Fibroblast of lung (primary cell): ENCODE measurements around the gene RABGAP1. TPM values are rescaled to one million over a fixed set of nuclear protein-coding genes. Genes with fewer than 3 reads are reported as not detected.

Source experiments
- DNase-seq, 2 donors: peaks; one replicate each; pipeline versions ENCODE4 v3.0.0 to v3.0.0-alpha.2; 2010; ENCODE audit warnings: low read depth in 2 of 2
- H2AFZ ChIP-seq: 2 replicates; pipeline ENCODE4 v1.5.1; 2012; ENCODE audit warnings: low read length, control low read depth, inconsistent platforms
- H3K27ac ChIP-seq: 2 replicates; pipeline ENCODE4 v1.5.1; 2011; ENCODE audit warnings: low read length, control low read depth; ENCODE audit not compliant: insufficient read depth
- H3K27me3 ChIP-seq: 2 replicates; pipeline ENCODE4 v1.5.1; 2011; ENCODE audit warnings: mild to moderate bottlenecking, low read length; ENCODE audit not compliant: control insufficient read depth, insufficient read depth
- H3K36me3 ChIP-seq: 2 replicates; pipeline ENCODE4 v1.5.1; 2011; ENCODE audit warnings: low read length; ENCODE audit not compliant: control insufficient read depth, insufficient read depth
- H3K4me1 ChIP-seq: 2 replicates; pipeline ENCODE4 v1.5.1; 2011; ENCODE audit warnings: low read length; ENCODE audit not compliant: control insufficient read depth, insufficient read depth; ENCODE audit errors: extremely low read depth
- H3K4me2 ChIP-seq: 2 replicates; pipeline ENCODE4 v1.5.1; 2011; ENCODE audit warnings: low read length, control low read depth; ENCODE audit not compliant: insufficient read depth; ENCODE audit errors: extremely low read depth
- H3K4me3 ChIP-seq, 4 experiments: fragments of 200-600 bp in 1 of 4; sonication (generic) in 1 of 4; replicated peaks in 1 of 4; 2 replicates each; pipeline ENCODE4 v1.5.1; 2011 to 2016; ENCODE audit warnings: low read length in 4 of 4, low read depth in 3 of 4, mild to moderate bottlenecking in 3 of 4, control low read depth in 2 of 4, inconsistent platforms in 1 of 4, mixed read lengths in 1 of 4; ENCODE audit not compliant: insufficient read depth in 1 of 4; ENCODE audit errors: control extremely low read depth in 1 of 4
- H3K79me2 ChIP-seq: 2 replicates; pipeline ENCODE4 v1.5.1; 2012; ENCODE audit warnings: mild to moderate bottlenecking, low read length, inconsistent platforms; ENCODE audit not compliant: control insufficient read depth, insufficient read depth
- H3K9ac ChIP-seq: 2 replicates; pipeline ENCODE4 v1.5.1; 2011; ENCODE audit warnings: mild to moderate bottlenecking, low read length, control low read depth; ENCODE audit not compliant: insufficient read depth
- H3K9me3 ChIP-seq: 2 replicates; pipeline ENCODE4 v1.5.1; 2012; ENCODE audit warnings: low read depth, low read length; ENCODE audit not compliant: control insufficient read depth, insufficient read depth
- H4K20me1 ChIP-seq: 2 replicates; pipeline ENCODE4 v1.5.1; 2011; ENCODE audit warnings: low read length; ENCODE audit not compliant: control insufficient read depth, insufficient read depth; ENCODE audit errors: extremely low read depth
- CTCF ChIP-seq, 2 donors: IDR thresholded peaks in 1 of 2; conservative IDR thresholded peaks in 1 of 2; 1 replicate in 1 of 2; 2 replicates in 1 of 2; pipeline ENCODE4 v1.5.1; 2011 to 2012; ENCODE audit warnings: low read length in 2 of 2, control low read depth in 1 of 2, inconsistent platforms in 1 of 2, low read depth in 1 of 2, mild to moderate bottlenecking in 1 of 2
- EZH2 ChIP-seq: IDR thresholded peaks from 2 replicates; pipeline ENCODE4 v1.5.1; 2012; ENCODE audit warnings: low read length, control low read depth, mild to moderate bottlenecking; ENCODE audit errors: missing control alignments
- polyA plus RNA-seq, 2 donors: library from polyadenylated mRNA; depleted of rRNA in 1 of 2; stranded (reverse) in 1 of 2; unstranded in 1 of 2; fragments of >200 nt; gene quantifications; 2 replicates each; pipeline ENCODE4 v1.2.1, GENCODE V29; 2011 to 2012; ENCODE audit warnings: missing spikeins in 1 of 2
- total RNA-seq: library from RNA; depleted of rRNA; stranded (reverse); fragments of >200 nt; gene quantifications from 2 replicates; pipeline ENCODE4 v1.2.1, GENCODE V29; 2014

The RABGAP1 gene
- total and polyA plus RNA-seq, 2 donors (not counting 1 experiment from before 2014, with no cell fraction given) = 47.6 to 58.6 TPM

- Histone ChIP-seq H3K79me2 (no peaks in the 10 kb centered on the region), H3K27me3 (no peaks in the 10 kb centered on the region), H3K36me3 (peaks cover 4% of the 10 kb centered on the region), H3K9ac (no peak overlapping the region), H3K4me1 (peaks cover 11% of the 10 kb centered on the region), H3K4me3 (no peak overlapping the region), H3K4me2 (no peak overlapping the region), H2AFZ (no peak overlapping the region), H3K27ac (no peak overlapping the region), H3K9me3 (no peaks in the 10 kb centered on the region), H4K20me1 (no peaks in the 10 kb centered on the region)
- DNase-seq = no peak
- TF ChIP-seq EZH2 (no peak), CTCF (conservative IDR thresholded peaks at IDR 0.05 in 1 of 2, IDR thresholded peaks at IDR 0.05 in 1 of 2; ENCODE audit: low read depth in 1 of 2, low read length in 2 of 2) (no peak)
Measured at GRCh38 chr9:123064716-123065115, 123.9 kb downstream of the RABGAP1 start.

GRCh38 chr9:123065196-123065595 lies 124.4 kb downstream of the RABGAP1 start:
- H3K4me3 ChIP-seq = no peak overlapping the region
- TF ChIP-seq EZH2 (no peak), CTCF (conservative IDR thresholded peaks at IDR 0.05 in 1 of 2, IDR thresholded peaks at IDR 0.05 in 1 of 2; ENCODE audit: low read depth in 1 of 2, low read length in 2 of 2) (no peak)
- H3K4me1 ChIP-seq = peaks cover 13% of the 10 kb centered on the region
- no peaks in the 10 kb centered on the region for H3K27me3 ChIP-seq
- no peaks in the 10 kb centered on the region for H3K79me2 ChIP-seq
- no peak overlapping the region for H3K9ac ChIP-seq
- H3K36me3 ChIP-seq = peaks cover 4% of the 10 kb centered on the region
- no peak overlapping the region for H2AFZ ChIP-seq
- no peak overlapping the region for H3K4me2 ChIP-seq
- H4K20me1 ChIP-seq = no peaks in the 10 kb centered on the region
- no peak overlapping the region for H3K27ac ChIP-seq
- H3K9me3 ChIP-seq = no peaks in the 10 kb centered on the region
- DNase-seq = peak in 1 of 2 donors; percentile 65

DNA sequence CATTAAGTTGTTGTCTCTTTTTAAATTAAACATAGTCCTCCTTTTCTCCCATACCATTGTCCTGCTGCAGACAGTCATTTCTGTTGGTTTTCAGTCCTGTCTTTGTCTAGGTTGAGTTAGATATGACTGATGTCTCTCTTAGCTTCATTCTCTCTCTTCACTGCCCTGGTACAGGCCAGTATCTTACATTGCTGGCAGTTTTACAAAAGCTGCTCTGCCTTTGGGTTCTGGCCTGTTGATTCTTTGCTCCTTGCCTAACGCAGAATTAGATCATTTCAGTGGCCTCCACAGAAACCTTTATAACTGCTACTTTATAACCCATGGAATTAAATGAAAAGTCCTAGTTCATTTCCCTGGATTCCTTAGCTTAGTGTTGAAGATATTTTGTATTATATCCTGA lies 126.3 kb downstream of the RABGAP1 start:
- TF ChIP-seq EZH2 = no peak
- TF ChIP-seq CTCF (conservative IDR thresholded peaks at IDR 0.05 in 1 of 2, IDR thresholded peaks at IDR 0.05 in 1 of 2; ENCODE audit: low read depth in 1 of 2, low read length in 2 of 2) = no peak
- H4K20me1 ChIP-seq = no peaks in the 10 kb centered on the region
- DNase-seq = no peak
- no peak overlapping the region for H3K4me3 ChIP-seq
- no peak overlapping the region for H3K4me2 ChIP-seq
- H3K4me1 ChIP-seq = peaks cover 9% of the 10 kb centered on the region
- no peak overlapping the region for H3K27ac ChIP-seq
- no peak overlapping the region for H2AFZ ChIP-seq
- no peak overlapping the region for H3K9ac ChIP-seq
- peaks cover 4% of the 10 kb centered on the region for H3K36me3 ChIP-seq
- H3K9me3 ChIP-seq = no peaks in the 10 kb centered on the region
- H3K79me2 ChIP-seq = no peaks in the 10 kb centered on the region
- H3K27me3 ChIP-seq = no peaks in the 10 kb centered on the region
